Rectal smooth muscle tissue (tissue), 1 donor: Measurements from ENCODE around the gene MMP24.

Experiments
- H3K27ac ChIP-seq: one replicate; pipeline ENCODE4 v1.7.0; 2013; ENCODE audit warnings: low read depth, low read length, inconsistent platforms
- H3K27me3 ChIP-seq: one replicate; pipeline ENCODE4 v1.7.0; 2013; ENCODE audit warnings: low read length; ENCODE audit not compliant: control insufficient read depth, insufficient read depth
- H3K36me3 ChIP-seq: one replicate; pipeline ENCODE4 v1.7.0; 2013; ENCODE audit warnings: low read length; ENCODE audit not compliant: control insufficient read depth, insufficient read depth
- H3K4me1 ChIP-seq: one replicate; pipeline ENCODE4 v1.7.0; 2013; ENCODE audit warnings: low read length; ENCODE audit not compliant: control insufficient read depth, insufficient read depth
- H3K4me3 ChIP-seq: one replicate; pipeline ENCODE4 v1.7.0; 2013; ENCODE audit warnings: low read length
- H3K9ac ChIP-seq: one replicate; pipeline ENCODE4 v1.7.0; 2013; ENCODE audit warnings: low read length

The MMP24 gene

GRCh38 chr20:35279533-35280174, 53.2 kb downstream of the MMP24 start:
- Histone ChIP-seq H3K27me3 (no peaks in the 10 kb centered on the region), H3K4me1 (peaks cover 8% of the 10 kb centered on the region), H3K4me3 (no peak overlapping the region), H3K27ac (no peak overlapping the region), H3K36me3 (peaks cover 21% of the 10 kb centered on the region), H3K9ac (no peak overlapping the region)

- Histone ChIP-seq H3K36me3 (peaks cover 21% of the 10 kb centered on the region), H3K27me3 (no peaks in the 10 kb centered on the region), H3K9ac (no peak overlapping the region), H3K4me3 (no peak overlapping the region), H3K4me1 (peaks cover 10% of the 10 kb centered on the region), H3K27ac (no peak overlapping the region)
Observed at GRCh38 chr20:35280523-35280922, 54.0 kb downstream of the MMP24 start.

GRCh38 chr20:35281506-35282101, 55.1 kb downstream of the MMP24 start:
- Histone ChIP-seq H3K4me1 (peaks cover 10% of the 10 kb centered on the region), H3K27me3 (no peaks in the 10 kb centered on the region), H3K27ac (no peak overlapping the region), H3K36me3 (peaks cover 19% of the 10 kb centered on the region), H3K4me3 (no peak overlapping the region), H3K9ac (no peak overlapping the region)

GRCh38 chr20:35283441-35284266, 57.2 kb downstream of the MMP24 start:
- Histone ChIP-seq H3K4me1 (peaks cover 10% of the 10 kb centered on the region), H3K36me3 (peaks cover 16% of the 10 kb centered on the region), H3K27me3 (no peaks in the 10 kb centered on the region), H3K9ac (peak overlapping the region; percentile 74), H3K27ac (peak overlapping the region; percentile 79), H3K4me3 (peak overlapping the region; percentile 72)

GRCh38 chr20:35284267-35284991, 57.9 kb downstream of the MMP24 start, which contains the start of gene EIF6:
TSS of gene EIF6 (minus strand) at chr20:35284772. CDS start at chr20:35284487, 285 bp downstream.
- peaks cover 10% of the 10 kb centered on the region for H3K4me1 ChIP-seq
- H3K9ac ChIP-seq: peak within 1 kb of the TSS; percentile 74
- peak within 1 kb of the TSS; percentile 79 for H3K27ac ChIP-seq
- H3K36me3 ChIP-seq: peaks cover 12% of the 10 kb centered on the region
- no peaks in the 10 kb centered on the region for H3K27me3 ChIP-seq
- peak within 1 kb of the TSS; percentile 72 for H3K4me3 ChIP-seq

GRCh38 chr20:35284992-35285805, 58.7 kb downstream of the MMP24 start:
- Histone ChIP-seq H3K9ac (peak overlapping the region; percentile 5), H3K36me3 (peaks cover 5% of the 10 kb centered on the region), H3K27me3 (no peaks in the 10 kb centered on the region), H3K4me1 (peaks cover 10% of the 10 kb centered on the region), H3K4me3 (peak overlapping the region; percentile 72), H3K27ac (peak overlapping the region; percentile 79)

- no peak overlapping the region for H3K4me3 ChIP-seq
- H3K4me1 ChIP-seq: peaks cover 10% of the 10 kb centered on the region
- no peaks in the 10 kb centered on the region for H3K27me3 ChIP-seq
- no peak overlapping the region for H3K9ac ChIP-seq
- no peaks in the 10 kb centered on the region for H3K36me3 ChIP-seq
- no peak overlapping the region for H3K27ac ChIP-seq
Observed at GRCh38 chr20:35285806-35286076, 59.3 kb downstream of the MMP24 start.

- Histone ChIP-seq H3K36me3 (no peaks in the 10 kb centered on the region), H3K4me1 (peaks cover 10% of the 10 kb centered on the region), H3K27me3 (no peaks in the 10 kb centered on the region), H3K9ac (no peak overlapping the region), H3K4me3 (no peak overlapping the region), H3K27ac (no peak overlapping the region)
Observed at GRCh38 chr20:35286077-35286898, 59.8 kb downstream of the MMP24 start.

- Histone ChIP-seq H3K9ac (no peak overlapping the region), H3K4me3 (no peak overlapping the region), H3K27ac (no peak overlapping the region), H3K27me3 (no peaks in the 10 kb centered on the region), H3K4me1 (peaks cover 10% of the 10 kb centered on the region), H3K36me3 (no peaks in the 10 kb centered on the region)
Observed at GRCh38 chr20:35286899-35287508, 60.5 kb downstream of the MMP24 start.

- H3K4me1 ChIP-seq: peaks cover 10% of the 10 kb centered on the region
- no peak overlapping the region for H3K4me3 ChIP-seq
- H3K27ac ChIP-seq: no peak overlapping the region
Observed at GRCh38 chr20:35287509-35288324, 61.2 kb downstream of the MMP24 start.

More at GRCh38 chr20:35287509-35288324, 61.2 kb downstream of the MMP24 start:
- Histone ChIP-seq H3K27me3 (no peaks in the 10 kb centered on the region), H3K36me3 (no peaks in the 10 kb centered on the region), H3K9ac (no peak overlapping the region)
